ENCODE data around the gene MRFAP1. TPM values are rescaled to one million over a fixed set of nuclear protein-coding genes. Genes with fewer than 3 reads are reported as not detected.

Gene MRFAP1
- total RNA-seq, 1 donor from 2014 or later, result 115 TPM

DNA sequence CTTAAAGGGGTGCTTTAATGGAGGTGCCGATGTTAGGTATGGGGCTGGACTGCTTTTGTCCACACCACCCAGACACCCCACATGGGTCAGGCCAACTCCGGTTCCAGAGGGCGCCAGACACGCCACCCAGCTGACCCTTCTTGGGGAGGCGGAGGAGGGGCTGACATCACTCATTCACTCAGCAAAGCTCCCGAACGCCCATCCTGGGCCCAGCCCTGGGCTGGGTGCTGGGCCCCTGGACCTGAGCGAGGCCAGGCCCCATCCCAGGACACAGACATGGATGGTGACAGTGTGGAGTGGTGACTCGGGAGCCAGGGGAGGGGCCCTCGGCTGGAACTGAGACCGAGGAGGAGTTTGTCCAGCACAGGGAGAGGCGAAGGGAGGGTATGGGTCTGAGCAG, 37.4 kb upstream of the MRFAP1 start:
- no peak for DNase-seq (ENCODE audit: low spot score)
- intact Hi-C loops (cut with micrococcal nuclease), result no loop called here
- Mint-ChIP-seq H3K4me3 (no peak overlapping the region), H3K4me1 (ENCODE audit: low read depth) (peaks cover 8% of the 10 kb centered on the region), H3K36me3 (ENCODE audit: low read depth) (peaks cover 51% of the 10 kb centered on the region), H3K27me3 (ENCODE audit: insufficient read depth) (no peaks in the 10 kb centered on the region), H3K9me3 (peaks cover 13% of the 10 kb centered on the region), H3K27ac (no peak overlapping the region)

DNA sequence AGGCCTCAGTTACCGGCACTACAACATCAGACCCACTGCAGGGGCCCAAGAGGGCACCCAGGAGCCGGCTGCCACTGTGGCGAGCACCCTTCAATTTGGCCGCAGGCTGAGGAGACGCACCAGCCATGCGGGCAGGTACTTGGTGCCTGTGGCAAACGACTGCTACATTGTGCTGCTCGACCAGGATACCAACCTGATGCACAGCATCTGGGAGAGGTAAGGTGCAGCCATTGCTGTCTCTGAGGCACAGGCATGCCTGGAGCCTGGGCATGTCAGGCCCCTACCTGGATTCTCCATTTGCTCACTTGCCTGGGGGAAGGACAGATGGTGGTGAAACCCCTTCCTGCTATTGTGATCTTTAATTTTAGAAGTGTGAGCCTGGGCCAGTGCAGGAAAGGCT, 35.4 kb upstream of the MRFAP1 start:
- peaks cover 13% of the 10 kb centered on the region for H3K9me3 Mint-ChIP-seq
- H3K27ac Mint-ChIP-seq, result no peak overlapping the region
- no peak for DNase-seq (ENCODE audit: low spot score)
- peaks cover 55% of the 10 kb centered on the region for H3K36me3 Mint-ChIP-seq (ENCODE audit: low read depth)
- H3K4me1 Mint-ChIP-seq (ENCODE audit: low read depth), result peaks cover 13% of the 10 kb centered on the region
- H3K4me3 Mint-ChIP-seq, result no peak overlapping the region
- H3K27me3 Mint-ChIP-seq (ENCODE audit: insufficient read depth), result no peaks in the 10 kb centered on the region
- intact Hi-C loops (cut with micrococcal nuclease), result no loop called here

DNA sequence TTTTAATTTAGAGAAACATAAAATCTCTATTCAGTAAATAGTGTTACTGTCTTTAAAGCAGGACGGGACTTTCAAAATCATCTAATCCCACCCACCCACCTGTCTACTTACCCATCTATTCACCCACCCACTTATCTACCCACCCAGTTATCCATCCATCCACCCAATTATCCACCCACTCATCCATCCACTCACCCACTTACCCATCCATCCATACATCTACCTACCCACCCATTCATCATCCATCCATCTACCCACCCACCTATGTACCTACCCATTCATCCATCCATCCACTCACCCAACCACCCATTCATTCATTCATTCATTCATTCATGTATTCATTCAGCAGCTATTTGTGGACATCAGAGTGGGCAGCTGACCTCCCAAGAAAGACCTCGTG, 34.9 kb upstream of the MRFAP1 start:
- DNase-seq (ENCODE audit: low spot score), result no peak
- H3K4me1 Mint-ChIP-seq (ENCODE audit: low read depth), result peaks cover 13% of the 10 kb centered on the region
- no peak overlapping the region for H3K4me3 Mint-ChIP-seq
- peaks cover 13% of the 10 kb centered on the region for H3K9me3 Mint-ChIP-seq
- H3K36me3 Mint-ChIP-seq (ENCODE audit: low read depth), result peaks cover 55% of the 10 kb centered on the region
- no peaks in the 10 kb centered on the region for H3K27me3 Mint-ChIP-seq (ENCODE audit: insufficient read depth)
- H3K27ac Mint-ChIP-seq, result no peak overlapping the region
- intact Hi-C loops (cut with micrococcal nuclease), result no loop called here

DNA sequence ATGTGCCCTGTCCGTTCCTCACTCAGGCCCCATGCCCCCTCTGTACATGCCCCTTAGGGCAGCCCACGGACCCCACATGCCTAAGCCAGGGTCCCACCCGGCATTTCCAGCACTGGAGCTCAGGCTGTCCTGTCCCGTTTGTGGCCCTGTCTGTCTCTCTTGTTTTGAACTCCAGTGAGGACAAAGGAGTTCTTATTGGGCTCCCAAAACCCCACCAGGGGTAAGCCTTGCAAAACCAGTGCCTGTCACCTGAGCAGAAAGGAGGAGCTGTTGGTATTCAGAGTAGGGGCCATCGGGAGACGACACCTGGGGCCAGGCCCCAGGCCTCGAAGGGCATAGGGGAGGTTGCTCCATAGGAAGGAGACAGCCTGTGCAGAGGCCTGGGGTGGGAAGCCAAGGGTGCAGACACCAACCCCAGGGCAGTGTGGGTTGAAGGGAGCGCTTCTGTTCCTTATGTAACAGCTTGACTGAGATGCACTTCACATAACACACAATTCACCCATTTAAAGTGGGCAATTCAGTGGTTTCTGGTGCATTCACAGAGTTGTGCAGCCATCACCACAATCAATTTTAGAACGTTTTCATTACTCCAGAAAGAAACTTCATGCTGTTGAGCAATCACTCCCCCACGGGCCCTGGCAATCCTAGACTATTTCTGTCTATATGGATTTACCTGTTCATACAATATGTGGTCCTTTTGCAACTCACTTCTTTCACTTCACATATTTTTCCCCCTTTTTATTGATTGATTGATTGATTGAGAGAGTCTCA, 33.8 kb upstream of the MRFAP1 start:
- Mint-ChIP-seq H3K9me3 (peaks cover 13% of the 10 kb centered on the region), H3K4me1 (ENCODE audit: low read depth) (peaks cover 13% of the 10 kb centered on the region), H3K27ac (no peak overlapping the region), H3K27me3 (ENCODE audit: insufficient read depth) (no peaks in the 10 kb centered on the region), H3K36me3 (ENCODE audit: low read depth) (peaks cover 58% of the 10 kb centered on the region), H3K4me3 (no peak overlapping the region)
- no peak for DNase-seq (ENCODE audit: low spot score)
- intact Hi-C loops (cut with micrococcal nuclease), result no loop called here

- Mint-ChIP-seq H3K27me3 (ENCODE audit: insufficient read depth) (no peaks in the 10 kb centered on the region), H3K4me1 (ENCODE audit: low read depth) (peaks cover 13% of the 10 kb centered on the region), H3K36me3 (ENCODE audit: low read depth) (peaks cover 62% of the 10 kb centered on the region), H3K4me3 (no peak overlapping the region), H3K9me3 (peaks cover 13% of the 10 kb centered on the region), H3K27ac (no peak overlapping the region)
- intact Hi-C loops (cut with micrococcal nuclease), result no loop called here
- DNase-seq (ENCODE audit: low spot score), result no peak
These were observed 33.0 kb upstream of the MRFAP1 start for GRCh38 chr4:6607368-6608055.

DNA sequence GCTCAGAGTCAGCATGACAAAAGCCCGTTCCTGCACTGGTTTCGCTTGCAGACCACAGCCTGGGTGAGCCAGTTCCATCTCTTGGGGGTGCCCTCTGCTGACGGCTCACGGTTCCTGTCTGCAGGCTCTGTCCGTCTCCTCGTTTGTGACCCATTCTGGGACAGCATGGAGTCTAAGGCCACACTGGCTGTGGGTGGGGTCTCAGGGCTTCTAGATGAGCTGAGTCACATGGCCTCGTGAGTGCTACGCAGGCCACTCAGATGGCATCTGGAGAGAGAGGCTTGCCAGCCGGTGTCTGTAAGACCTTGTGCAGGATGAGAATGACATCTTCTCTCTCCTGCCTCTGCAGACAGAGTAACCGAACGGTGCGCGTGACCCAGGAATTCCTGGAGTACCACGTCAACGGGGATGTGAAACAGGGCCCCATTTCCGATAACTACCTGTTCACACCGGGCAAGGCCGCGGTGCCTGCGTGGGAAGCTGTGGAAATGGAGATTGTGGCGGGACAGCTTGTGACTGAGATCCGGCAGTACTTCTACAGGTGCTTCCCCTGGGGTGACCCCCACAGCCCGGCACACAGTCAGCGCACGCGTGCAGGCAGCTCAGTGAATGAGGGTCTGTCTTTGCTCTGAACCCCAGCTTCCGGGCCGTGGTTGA, 31.6 kb upstream of the MRFAP1 start:
- DNase-seq (ENCODE audit: low spot score), result no peak
- Mint-ChIP-seq H3K36me3 (ENCODE audit: low read depth) (peaks cover 54% of the 10 kb centered on the region), H3K27ac (no peak overlapping the region), H3K4me1 (ENCODE audit: low read depth) (peaks cover 13% of the 10 kb centered on the region), H3K9me3 (peaks cover 9% of the 10 kb centered on the region), H3K27me3 (ENCODE audit: insufficient read depth) (no peaks in the 10 kb centered on the region), H3K4me3 (no peak overlapping the region)
- intact Hi-C loops (cut with micrococcal nuclease), result no loop called here

GRCh38 chr4:6609415-6610079, 30.9 kb upstream of the MRFAP1 start:
- Mint-ChIP-seq H3K4me3 (no peak overlapping the region), H3K36me3 (ENCODE audit: low read depth) (peaks cover 48% of the 10 kb centered on the region), H3K27me3 (ENCODE audit: insufficient read depth) (no peaks in the 10 kb centered on the region), H3K4me1 (ENCODE audit: low read depth) (peaks cover 13% of the 10 kb centered on the region), H3K27ac (no peak overlapping the region), H3K9me3 (peaks cover 3% of the 10 kb centered on the region)
- intact Hi-C loops (cut with micrococcal nuclease), result no loop called here
- no peak for DNase-seq (ENCODE audit: low spot score)

GRCh38 chr4:6610856-6611430, 29.5 kb upstream of the MRFAP1 start:
- H3K4me1 Mint-ChIP-seq (ENCODE audit: low read depth), result peaks cover 13% of the 10 kb centered on the region
- H3K9me3 Mint-ChIP-seq, result no peaks in the 10 kb centered on the region
- DNase-seq (ENCODE audit: low spot score), result no peak
- no peaks in the 10 kb centered on the region for H3K27me3 Mint-ChIP-seq (ENCODE audit: insufficient read depth)
- peaks cover 35% of the 10 kb centered on the region for H3K36me3 Mint-ChIP-seq (ENCODE audit: low read depth)
- H3K27ac Mint-ChIP-seq, result no peak overlapping the region
- intact Hi-C loops (cut with micrococcal nuclease), result no loop called here
- H3K4me3 Mint-ChIP-seq, result no peak overlapping the region

- H3K27me3 Mint-ChIP-seq (ENCODE audit: insufficient read depth), result no peaks in the 10 kb centered on the region
- no peaks in the 10 kb centered on the region for H3K9me3 Mint-ChIP-seq
- H3K36me3 Mint-ChIP-seq (ENCODE audit: low read depth), result peaks cover 27% of the 10 kb centered on the region
- DNase-seq (ENCODE audit: low spot score), result no peak
- no peak overlapping the region for H3K4me3 Mint-ChIP-seq
- H3K4me1 Mint-ChIP-seq (ENCODE audit: low read depth), result peaks cover 5% of the 10 kb centered on the region
- intact Hi-C loops (cut with micrococcal nuclease), result no loop called here
- H3K27ac Mint-ChIP-seq, result no peak overlapping the region
These were observed 27.4 kb upstream of the MRFAP1 start for GRCh38 chr4:6612961-6613675.

DNA sequence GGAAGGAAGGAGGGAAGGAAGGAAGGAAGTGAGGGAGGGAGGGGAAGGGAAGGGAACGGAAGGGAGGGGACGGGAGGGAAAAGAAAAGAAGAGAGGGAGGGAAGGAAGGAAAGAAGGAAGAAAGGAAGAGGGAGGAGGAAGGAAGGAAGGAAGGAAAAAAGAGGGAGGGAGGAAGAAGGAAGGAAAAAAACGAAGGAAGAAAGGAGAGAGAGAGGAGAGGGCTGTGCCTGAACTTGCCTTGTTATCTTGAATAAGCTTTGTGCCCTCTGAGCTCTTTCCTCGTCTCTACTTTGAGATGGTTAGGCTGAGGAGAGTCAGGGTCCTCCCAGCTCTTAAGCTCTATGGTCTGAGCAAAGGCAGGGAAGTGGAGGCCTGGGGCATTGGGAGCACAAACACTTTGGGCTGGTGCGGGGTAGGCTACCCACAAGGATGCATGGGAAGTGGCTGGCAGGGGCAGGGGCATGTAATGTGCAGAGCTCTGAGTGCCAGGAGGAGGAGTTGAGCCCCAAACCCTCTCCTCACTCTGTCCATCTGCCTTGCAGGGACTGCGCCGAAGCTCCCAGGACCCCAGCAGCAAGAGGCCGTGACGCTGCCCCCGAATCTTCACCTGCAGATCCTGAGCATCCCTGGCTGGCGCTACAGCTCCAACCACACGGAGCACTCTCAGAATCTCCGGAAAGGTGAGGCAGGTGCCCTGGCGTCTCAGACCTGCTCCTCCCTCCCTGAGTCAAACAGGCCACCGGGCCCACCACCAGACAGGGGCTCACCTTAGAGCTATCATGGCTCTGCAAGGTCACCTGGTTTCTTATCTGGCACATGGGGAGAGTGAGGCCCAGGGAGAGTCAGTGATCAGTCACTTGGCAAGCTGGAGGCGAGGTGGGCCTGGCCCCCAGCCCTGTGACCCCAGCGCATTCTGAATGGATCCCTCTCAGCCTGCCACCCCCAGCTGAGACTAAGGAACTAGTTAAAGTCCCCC, 26.5 kb upstream of the MRFAP1 start:
- no peak overlapping the region for H3K27ac Mint-ChIP-seq
- peaks cover 25% of the 10 kb centered on the region for H3K36me3 Mint-ChIP-seq (ENCODE audit: low read depth)
- no peaks in the 10 kb centered on the region for H3K4me1 Mint-ChIP-seq (ENCODE audit: low read depth)
- no peaks in the 10 kb centered on the region for H3K9me3 Mint-ChIP-seq
- DNase-seq (ENCODE audit: low spot score), result no peak
- no peaks in the 10 kb centered on the region for H3K27me3 Mint-ChIP-seq (ENCODE audit: insufficient read depth)
- H3K4me3 Mint-ChIP-seq, result no peak overlapping the region
- intact Hi-C loops (cut with micrococcal nuclease), result no loop called here

DNA sequence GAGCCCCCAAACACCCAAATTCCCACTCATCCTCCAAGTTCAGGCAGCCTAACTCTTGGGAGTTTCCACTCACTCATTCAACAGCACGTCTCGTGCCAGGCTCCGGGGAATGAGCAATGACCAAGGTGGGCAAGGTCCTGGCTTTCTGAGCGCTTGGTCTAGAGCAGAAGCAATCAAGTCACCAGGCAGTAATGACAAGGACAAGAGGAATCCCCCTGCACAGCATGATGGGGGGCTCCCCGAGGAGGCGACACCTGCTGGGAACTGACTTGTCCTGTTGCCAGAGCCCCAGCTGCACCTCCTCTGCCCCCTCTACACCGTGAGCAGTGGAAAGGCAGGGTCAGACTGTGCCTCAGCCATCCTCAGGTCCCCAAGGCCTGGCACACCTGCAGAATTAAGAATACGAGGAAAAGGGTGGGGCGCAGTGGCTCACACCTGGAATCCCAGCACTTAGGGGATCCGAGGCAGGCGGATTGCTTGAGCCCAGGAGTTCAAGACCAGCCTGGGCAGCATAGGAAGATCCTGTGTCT, 25.7 kb upstream of the MRFAP1 start:
- H3K36me3 Mint-ChIP-seq (ENCODE audit: low read depth), result peaks cover 25% of the 10 kb centered on the region

More for the DNA sequence above, 25.7 kb upstream of the MRFAP1 start:
- H3K27me3 Mint-ChIP-seq (ENCODE audit: insufficient read depth), result no peaks in the 10 kb centered on the region
- no peaks in the 10 kb centered on the region for H3K9me3 Mint-ChIP-seq
- no peak overlapping the region for H3K27ac Mint-ChIP-seq
- intact Hi-C loops (cut with micrococcal nuclease), result no loop called here
- no peak for DNase-seq (ENCODE audit: low spot score)
- H3K4me3 Mint-ChIP-seq, result no peak overlapping the region
- H3K4me1 Mint-ChIP-seq (ENCODE audit: low read depth), result no peaks in the 10 kb centered on the region

Measured in activated T-helper 1 cell treated with anti-CD3 and anti-CD28 coated beads, Interleukin-12 subunit alpha, Interleukin-12 subunit beta, Interleukin-2, Interleukin-4 antibody, amounts not matched to agents 30 ng/mL and 10 ng/mL and 1 ng/mL, durations not matched to agents 14 hours and 24 hours and 36 hours (primary cell).